ENCODE measurements around the gene KRTAP5-2.

The KRTAP5-2 gene

GRCh38 chr11:1570001-1570453 is 28.1 kb downstream of the KRTAP5-2 start:
- no peak for DNase-seq (ENCODE audit: low spot score)
- TF ChIP-seq CTCF (IDR thresholded peaks at IDR 0.05; ENCODE audit: borderline replicate concordance, control extremely low read depth, extremely low read depth, insufficient read depth, missing control alignments), result no peak
- in situ Hi-C loops (cut with MboI; ENCODE audit: low sequenced_read_pairs, unreplicated experiment), result no loop called here

- in situ Hi-C loops (cut with MboI; ENCODE audit: low sequenced_read_pairs, unreplicated experiment), result no loop called here
- no peak for DNase-seq (ENCODE audit: low spot score)
- no peak for TF ChIP-seq CTCF (IDR thresholded peaks at IDR 0.05; ENCODE audit: borderline replicate concordance, control extremely low read depth, extremely low read depth, insufficient read depth, missing control alignments)
Measured at GRCh38 chr11:1569251-1569780, 28.8 kb downstream of the KRTAP5-2 start.

GRCh38 chr11:1568441-1568911 is 29.6 kb downstream of the KRTAP5-2 start:
- no peak for DNase-seq (ENCODE audit: low spot score)
- TF ChIP-seq CTCF (IDR thresholded peaks at IDR 0.05; ENCODE audit: borderline replicate concordance, control extremely low read depth, extremely low read depth, insufficient read depth, missing control alignments), result no peak
- in situ Hi-C loops (cut with MboI; ENCODE audit: low sequenced_read_pairs, unreplicated experiment), result no loop called here

GRCh38 chr11:1567721-1568100 is 30.4 kb downstream of the KRTAP5-2 start:
- in situ Hi-C loops (cut with MboI; ENCODE audit: low sequenced_read_pairs, unreplicated experiment), result no loop called here
- no peak for DNase-seq (ENCODE audit: low spot score)
- TF ChIP-seq CTCF (IDR thresholded peaks at IDR 0.05; ENCODE audit: borderline replicate concordance, control extremely low read depth, extremely low read depth, insufficient read depth, missing control alignments), result no peak

GRCh38 chr11:1567052-1567720 is 30.9 kb downstream of the KRTAP5-2 start:
- DNase-seq (ENCODE audit: low spot score), result no peak
- no peak for TF ChIP-seq CTCF (IDR thresholded peaks at IDR 0.05; ENCODE audit: borderline replicate concordance, control extremely low read depth, extremely low read depth, insufficient read depth, missing control alignments)
- in situ Hi-C loops (cut with MboI; ENCODE audit: low sequenced_read_pairs, unreplicated experiment), result no loop called here

- no peak for TF ChIP-seq CTCF (IDR thresholded peaks at IDR 0.05; ENCODE audit: borderline replicate concordance, control extremely low read depth, extremely low read depth, insufficient read depth, missing control alignments)
- in situ Hi-C loops (cut with MboI; ENCODE audit: low sequenced_read_pairs, unreplicated experiment), result no loop called here
- no peak for DNase-seq (ENCODE audit: low spot score)
Measured at GRCh38 chr11:1566381-1567051, 31.6 kb downstream of the KRTAP5-2 start.
